ENCODE data around the gene CELA3B.

DNA sequence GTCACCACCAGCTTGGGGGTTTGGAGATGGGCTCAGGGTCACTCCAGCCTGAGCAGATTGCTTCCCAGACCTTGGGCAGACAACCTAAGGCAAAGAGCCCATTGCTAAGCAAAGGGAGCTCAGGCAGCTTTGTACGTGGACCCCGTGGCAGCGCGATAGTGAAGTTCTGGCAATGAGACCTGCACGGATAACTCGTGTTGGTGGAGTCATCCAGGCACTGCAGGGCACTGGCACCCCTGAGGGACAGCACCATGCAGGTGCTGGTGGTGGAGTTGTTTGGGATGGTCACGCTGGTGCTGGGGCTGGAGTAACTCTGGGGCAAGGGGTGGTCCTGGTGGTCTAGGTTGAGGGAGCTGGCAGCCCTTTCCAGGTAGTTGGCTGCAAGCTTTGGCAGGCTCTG lies 26.1 kb upstream of the CELA3B start:
- TF ChIP-seq, protein P1, sequence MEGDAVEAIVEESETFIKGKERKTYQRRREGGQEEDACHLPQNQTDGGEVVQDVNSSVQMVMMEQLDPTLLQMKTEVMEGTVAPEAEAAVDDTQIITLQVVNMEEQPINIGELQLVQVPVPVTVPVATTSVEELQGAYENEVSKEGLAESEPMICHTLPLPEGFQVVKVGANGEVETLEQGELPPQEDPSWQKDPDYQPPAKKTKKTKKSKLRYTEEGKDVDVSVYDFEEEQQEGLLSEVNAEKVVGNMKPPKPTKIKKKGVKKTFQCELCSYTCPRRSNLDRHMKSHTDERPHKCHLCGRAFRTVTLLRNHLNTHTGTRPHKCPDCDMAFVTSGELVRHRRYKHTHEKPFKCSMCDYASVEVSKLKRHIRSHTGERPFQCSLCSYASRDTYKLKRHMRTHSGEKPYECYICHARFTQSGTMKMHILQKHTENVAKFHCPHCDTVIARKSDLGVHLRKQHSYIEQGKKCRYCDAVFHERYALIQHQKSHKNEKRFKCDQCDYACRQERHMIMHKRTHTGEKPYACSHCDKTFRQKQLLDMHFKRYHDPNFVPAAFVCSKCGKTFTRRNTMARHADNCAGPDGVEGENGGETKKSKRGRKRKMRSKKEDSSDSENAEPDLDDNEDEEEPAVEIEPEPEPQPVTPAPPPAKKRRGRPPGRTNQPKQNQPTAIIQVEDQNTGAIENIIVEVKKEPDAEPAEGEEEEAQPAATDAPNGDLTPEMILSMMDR (IDR thresholded peaks at IDR 0.05) = no peak
- no peak for TF ChIP-seq POLR2A (IDR thresholded peaks at IDR 0.05)
- TF ChIP-seq POLR2AphosphoS5 (IDR thresholded peaks at IDR 0.05) = no peak
- no peak for TF ChIP-seq EP300 (IDR thresholded peaks at IDR 0.05)

Data from suprapubic skin (tissue), 4 donors.